Measurements from ENCODE around the gene ABHD17A.
A peak's percentile ranks its signal among the peaks of the same experiment; 100 is the strongest.
"Not testable (repeated sequence)": the region's sequence is repeated elsewhere in the genome, so short reads cannot be mapped to it uniquely, and the experiment has no call there.

Gene ABHD17A

GRCh38 chr19:1905110-1905862, 20.0 kb upstream of the ABHD17A start, which contains the start of the genes ADAT3 and SCAMP4:
TSS of gene ADAT3 (plus strand) at chr19:1905399. CDS start at chr19:1912048, 6,649 bp downstream.
TSS of gene SCAMP4 (plus strand) at chr19:1905399. CDS start at chr19:1915020, 9,621 bp downstream.
- Histone ChIP-seq H3K9me3 (no peaks in the 10 kb centered on the region), H3K27me3 (ENCODE audit: low read depth) (no peaks in the 10 kb centered on the region), H3K4me1 (peaks cover 2% of the 10 kb centered on the region), H3K36me3 (replicated peaks) (peaks cover 7% of the 10 kb centered on the region; the same call in 1 of the 2 replicates), H3K4me3 (peak within 1 kb of the TSS; percentile 76)
- in situ Hi-C loops (cut with MboI; ENCODE audit: low sequenced_read_pairs): no loop called here
- DNase-seq (ENCODE audit: low spot score in 2 of 2): peak; percentile 98 to 100

GRCh38 chr19:1904860-1905109, 19.5 kb upstream of the ABHD17A start:
- no peaks in the 10 kb centered on the region for H3K9me3 ChIP-seq
- in situ Hi-C loops (cut with MboI; ENCODE audit: low sequenced_read_pairs): no loop called here
- DNase-seq (ENCODE audit: low spot score in 2 of 2): no peak
- peak overlapping the region; percentile 76 for H3K4me3 ChIP-seq
- peaks cover 2% of the 10 kb centered on the region for H3K4me1 ChIP-seq
- no peaks in the 10 kb centered on the region for H3K27me3 ChIP-seq (ENCODE audit: low read depth)
- H3K36me3 ChIP-seq (replicated peaks): peaks cover 7% of the 10 kb centered on the region; the same call in 1 of the 2 replicates

- no peak overlapping the region for H3K4me3 ChIP-seq
- no peaks in the 10 kb centered on the region for H3K9me3 ChIP-seq
- no peak for DNase-seq (ENCODE audit: low spot score in 2 of 2)
- in situ Hi-C loops (cut with MboI; ENCODE audit: low sequenced_read_pairs): no loop called here
- no peaks in the 10 kb centered on the region for H3K27me3 ChIP-seq (ENCODE audit: low read depth)
- H3K4me1 ChIP-seq: peaks cover 2% of the 10 kb centered on the region
- H3K36me3 ChIP-seq (replicated peaks): peaks cover 7% of the 10 kb centered on the region; the same call in 1 of the 2 replicates
These were observed 17.6 kb upstream of the ABHD17A start for GRCh38 chr19:1902923-1903322.

GRCh38 chr19:1901940-1902404, 16.7 kb upstream of the ABHD17A start:
- Histone ChIP-seq H3K4me3 (no peak overlapping the region), H3K36me3 (replicated peaks) (peaks cover 7% of the 10 kb centered on the region; the same call in 1 of the 2 replicates), H3K9me3 (no peaks in the 10 kb centered on the region), H3K4me1 (peaks cover 7% of the 10 kb centered on the region), H3K27me3 (ENCODE audit: low read depth) (no peaks in the 10 kb centered on the region)
- in situ Hi-C loops (cut with MboI; ENCODE audit: low sequenced_read_pairs): no loop called here
- DNase-seq (ENCODE audit: low spot score in 2 of 2): no peak

GRCh38 chr19:1896508-1896907, 11.2 kb upstream of the ABHD17A start:
- H3K4me3 ChIP-seq: no peak overlapping the region
- in situ Hi-C loops (cut with MboI; ENCODE audit: low sequenced_read_pairs): no loop called here

GRCh38 chr19:1893791-1894190, 8.5 kb upstream of the ABHD17A start:
- in situ Hi-C loops (cut with MboI; ENCODE audit: low sequenced_read_pairs): no loop called here
- Histone ChIP-seq H3K9me3 (no peaks in the 10 kb centered on the region), H3K27me3 (ENCODE audit: low read depth) (no peaks in the 10 kb centered on the region), H3K36me3 (replicated peaks) (no peaks in the 10 kb centered on the region), H3K4me3 (no peak overlapping the region), H3K4me1 (peaks cover 5% of the 10 kb centered on the region; the same call in 1 of the 2 replicates)
- no peak for DNase-seq (ENCODE audit: low spot score in 2 of 2)

More at GRCh38 chr19:1896508-1896907, 11.2 kb upstream of the ABHD17A start:
- Histone ChIP-seq H3K4me1 (peaks cover 5% of the 10 kb centered on the region; the same call in 1 of the 2 replicates), H3K27me3 (ENCODE audit: low read depth) (no peaks in the 10 kb centered on the region), H3K36me3 (replicated peaks) (no peaks in the 10 kb centered on the region), H3K9me3 (no peaks in the 10 kb centered on the region)
- DNase-seq (ENCODE audit: low spot score in 2 of 2): no peak

- Histone ChIP-seq H3K36me3 (replicated peaks) (no peaks in the 10 kb centered on the region), H3K4me1 (peaks cover 7% of the 10 kb centered on the region), H3K4me3 (no peak overlapping the region), H3K27me3 (ENCODE audit: low read depth) (no peaks in the 10 kb centered on the region), H3K9me3 (no peaks in the 10 kb centered on the region)
- no peak for DNase-seq (ENCODE audit: low spot score in 2 of 2)
- in situ Hi-C loops (cut with MboI; ENCODE audit: low sequenced_read_pairs): no loop called here
These were observed 4.6 kb upstream of the ABHD17A start for GRCh38 chr19:1889907-1890306.

GRCh38 chr19:1888385-1888784, 3.1 kb upstream of the ABHD17A start:
- no peaks in the 10 kb centered on the region for H3K36me3 ChIP-seq (replicated peaks)
- no peak overlapping the region for H3K4me3 ChIP-seq
- no peaks in the 10 kb centered on the region for H3K9me3 ChIP-seq
- H3K27me3 ChIP-seq (ENCODE audit: low read depth): no peaks in the 10 kb centered on the region
- in situ Hi-C loops (cut with MboI; ENCODE audit: low sequenced_read_pairs): no loop called here
- H3K4me1 ChIP-seq: peaks cover 12% of the 10 kb centered on the region
- no peak for DNase-seq (ENCODE audit: low spot score in 2 of 2)

GRCh38 chr19:1886360-1886759, 1.1 kb upstream of the ABHD17A start:
- H3K4me1 ChIP-seq: peaks cover 12% of the 10 kb centered on the region
- H3K4me3 ChIP-seq; DNase-seq (ENCODE audit: low spot score in 2 of 2); in situ Hi-C loops (cut with MboI; ENCODE audit: low sequenced_read_pairs); H3K36me3 ChIP-seq (replicated peaks); H3K27me3 ChIP-seq (ENCODE audit: low read depth); H3K9me3 ChIP-seq: not testable (repeated sequence)

- H3K4me3 ChIP-seq: peak overlapping the region; percentile 91
- H3K4me1 ChIP-seq: peaks cover 12% of the 10 kb centered on the region
- H3K27me3 ChIP-seq (ENCODE audit: low read depth): no peaks in the 10 kb centered on the region
- peak in 1 of 2 experiments; percentile 34 for DNase-seq (ENCODE audit: low spot score in 2 of 2)
- no peaks in the 10 kb centered on the region for H3K36me3 ChIP-seq (replicated peaks)
- H3K9me3 ChIP-seq: no peaks in the 10 kb centered on the region
- in situ Hi-C loops (cut with MboI; ENCODE audit: low sequenced_read_pairs): no loop called here
These were observed 469 bp downstream of the ABHD17A start for GRCh38 chr19:1884719-1885334.

- in situ Hi-C loops (cut with MboI; ENCODE audit: low sequenced_read_pairs): no loop called here
- DNase-seq (ENCODE audit: low spot score in 2 of 2): no peak
These were observed 991 bp downstream of the ABHD17A start for GRCh38 chr19:1884291-1884718.

GRCh38 chr19:1883784-1884183, 1.5 kb downstream of the ABHD17A start:
- Histone ChIP-seq H3K36me3 (replicated peaks) (no peaks in the 10 kb centered on the region), H3K4me3 (peak overlapping the region; percentile 91), H3K4me1 (peaks cover 12% of the 10 kb centered on the region), H3K9me3 (no peaks in the 10 kb centered on the region), H3K27me3 (ENCODE audit: low read depth) (no peaks in the 10 kb centered on the region)
- in situ Hi-C loops (cut with MboI; ENCODE audit: low sequenced_read_pairs): no loop called here
- no peak for DNase-seq (ENCODE audit: low spot score in 2 of 2)

More at GRCh38 chr19:1884291-1884718, 991 bp downstream of the ABHD17A start:
- Histone ChIP-seq H3K27me3 (ENCODE audit: low read depth) (no peaks in the 10 kb centered on the region), H3K4me1 (peaks cover 12% of the 10 kb centered on the region), H3K9me3 (no peaks in the 10 kb centered on the region), H3K4me3 (peak overlapping the region; percentile 91), H3K36me3 (replicated peaks) (no peaks in the 10 kb centered on the region)

- no peak for DNase-seq (ENCODE audit: low spot score in 2 of 2)
- Histone ChIP-seq H3K27me3 (ENCODE audit: low read depth) (no peaks in the 10 kb centered on the region), H3K4me1 (peaks cover 12% of the 10 kb centered on the region), H3K36me3 (replicated peaks) (no peaks in the 10 kb centered on the region), H3K9me3 (no peaks in the 10 kb centered on the region), H3K4me3 (peak overlapping the region; percentile 91; the same call in 1 of the 2 replicates)
- in situ Hi-C loops (cut with MboI; ENCODE audit: low sequenced_read_pairs): no loop called here
These were observed 2.3 kb downstream of the ABHD17A start for GRCh38 chr19:1882786-1883692.
